HG03045 (cell line): ENCODE measurements around the gene TAPBPL.

Experiments used
- ATAC-seq: cut with Tn5 transposase; IDR thresholded peaks from one replicate; pipeline ENCODE4 v1.9.1; 2021; ENCODE audit warnings: mild to moderate bottlenecking, moderate library complexity; ENCODE audit not compliant: unreplicated experiment

The TAPBPL gene

DNA sequence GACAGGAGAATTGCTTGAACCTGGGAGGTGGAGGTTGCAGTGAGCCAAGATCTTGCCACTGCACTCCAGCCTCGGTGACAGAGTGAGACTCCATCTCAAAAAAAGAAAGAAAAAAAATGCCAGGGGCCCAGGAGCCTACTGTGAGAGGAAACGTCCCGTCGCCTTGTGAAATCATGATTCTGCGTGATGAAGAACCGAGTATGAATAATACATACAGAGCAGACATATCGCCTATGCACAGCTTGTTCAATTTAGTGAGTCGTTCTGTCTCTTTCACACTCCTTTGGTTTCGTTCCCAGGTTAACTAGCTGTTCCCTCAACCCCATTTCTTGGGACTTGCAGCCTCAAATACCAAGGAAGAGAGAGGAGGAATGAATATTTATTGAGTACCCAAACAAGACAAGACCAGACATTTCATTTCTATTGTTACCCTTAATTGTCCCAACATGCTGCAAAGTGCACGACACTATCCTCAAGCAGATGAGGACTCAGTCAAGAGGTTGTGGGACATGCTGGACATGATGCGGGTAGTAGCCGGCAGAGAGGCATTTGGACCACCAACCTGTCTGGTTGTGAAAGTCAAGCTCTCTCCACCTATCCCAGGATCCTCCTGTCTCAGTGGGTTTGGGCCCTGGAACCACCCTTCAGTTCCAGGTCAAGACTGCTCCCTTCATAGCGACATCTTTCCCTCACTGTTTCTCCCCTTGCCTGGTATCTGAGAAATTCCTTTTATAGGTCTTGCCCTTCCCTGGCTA, 15.7 kb upstream of the TAPBPL start:
- ATAC-seq: no peak

DNA sequence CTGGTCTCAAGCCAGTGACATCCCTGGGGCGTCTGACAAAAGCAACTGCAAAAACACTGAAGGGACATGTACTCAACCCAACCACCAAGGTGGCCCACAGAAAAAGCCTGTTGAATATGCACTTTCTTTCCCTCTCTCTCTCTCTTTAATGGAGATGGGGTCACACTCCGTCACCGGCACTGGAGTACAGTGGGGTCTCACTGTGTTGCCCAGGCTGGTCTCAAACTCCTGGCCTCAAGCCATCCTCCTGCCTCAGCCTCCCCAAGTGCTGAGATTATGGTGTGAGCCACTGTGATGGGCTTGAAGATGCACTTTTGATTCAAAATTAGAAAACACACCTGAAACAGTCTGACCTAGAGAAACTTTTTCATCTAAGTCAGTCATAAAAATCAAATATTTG, 14.3 kb upstream of the TAPBPL start:
- ATAC-seq: no peak

DNA sequence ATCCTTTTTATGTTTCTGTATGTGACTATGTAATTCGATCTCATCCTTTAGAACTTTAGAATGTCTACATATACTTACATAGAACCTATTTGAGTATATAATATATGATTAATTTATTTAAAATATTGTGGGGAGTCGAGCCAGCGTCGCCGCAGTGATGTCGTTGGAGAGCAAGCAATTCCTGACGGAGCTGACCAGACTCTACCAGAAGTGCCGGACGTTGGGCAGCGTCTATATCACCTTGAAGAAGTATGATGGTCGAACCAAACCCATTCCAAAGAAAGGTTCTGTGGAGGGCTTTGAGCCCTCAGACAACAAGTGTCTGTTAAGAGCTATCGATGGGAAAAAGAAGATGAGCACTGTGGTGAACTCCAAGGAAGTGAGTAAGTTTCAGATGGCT, 13.5 kb upstream of the TAPBPL start:
- ATAC-seq: no peak

DNA sequence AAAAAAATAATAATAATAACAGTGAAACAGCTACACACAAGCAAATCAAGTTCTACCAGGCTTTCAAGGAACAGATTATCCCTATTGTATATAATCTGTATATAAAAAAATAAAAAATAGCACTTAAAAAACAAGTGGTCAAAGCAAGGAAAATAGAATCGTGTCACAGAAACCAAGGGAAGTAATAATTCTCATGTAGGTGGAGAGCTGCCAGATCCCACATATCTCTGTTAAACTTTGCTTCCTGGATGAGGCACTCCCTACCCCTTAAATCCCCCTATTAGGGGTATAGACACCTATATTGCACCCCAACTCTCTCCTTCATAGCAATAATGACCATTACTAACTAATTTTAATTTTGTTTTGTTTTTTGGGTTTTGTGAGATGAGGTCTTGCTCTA, 11.5 kb upstream of the TAPBPL start:
- ATAC-seq: no peak

DNA sequence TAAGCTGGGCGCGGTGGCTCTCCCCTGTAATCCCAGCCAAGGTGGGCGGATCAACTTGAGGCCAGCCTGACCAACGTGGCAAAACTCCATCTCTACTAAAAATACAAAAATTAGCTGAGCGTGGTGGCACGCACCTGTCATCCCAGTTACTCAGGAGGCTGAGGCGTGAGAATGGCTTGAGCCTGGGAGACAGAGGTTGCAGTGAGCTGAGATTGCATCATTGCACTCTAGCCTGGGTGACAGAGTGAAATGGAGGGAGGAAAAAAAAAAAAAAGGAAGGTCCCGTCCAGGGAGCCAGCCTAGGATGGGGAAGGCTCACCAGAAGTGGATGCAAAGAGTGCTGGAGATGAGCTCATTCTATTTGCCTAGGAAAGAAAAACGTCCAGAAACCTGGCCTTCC, 9.0 kb upstream of the TAPBPL start:
- ATAC-seq: no peak

DNA sequence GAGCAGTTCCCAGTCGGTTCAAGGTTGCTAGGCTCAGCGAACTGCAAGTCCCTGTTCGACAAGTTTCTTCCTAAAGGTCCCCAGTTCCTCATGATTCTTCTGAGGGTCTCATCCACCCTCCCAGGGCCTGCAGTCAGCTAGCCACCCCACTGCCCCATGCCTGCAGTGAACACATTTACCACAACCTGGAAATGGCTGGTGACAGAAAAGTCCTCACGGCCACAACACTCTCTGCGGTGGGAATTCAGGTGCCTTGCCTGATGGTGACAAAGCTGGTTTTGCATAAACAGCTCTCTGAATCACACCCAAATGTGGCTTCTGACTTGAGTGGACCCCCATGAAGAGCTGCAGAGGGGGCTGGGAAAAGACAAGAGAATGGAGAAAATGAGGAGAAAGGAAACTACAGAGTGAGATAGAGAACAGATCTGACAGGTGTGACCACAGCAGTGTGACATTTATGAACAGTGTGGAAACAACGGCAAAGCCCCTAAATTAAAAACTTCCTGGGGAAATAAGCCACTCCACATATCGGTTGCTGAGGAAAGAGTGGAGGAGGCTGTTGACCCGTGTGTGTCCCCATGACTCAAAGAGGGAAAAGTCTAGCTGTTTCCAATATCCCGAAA, 8.4 kb upstream of the TAPBPL start:
- no peak for ATAC-seq

DNA sequence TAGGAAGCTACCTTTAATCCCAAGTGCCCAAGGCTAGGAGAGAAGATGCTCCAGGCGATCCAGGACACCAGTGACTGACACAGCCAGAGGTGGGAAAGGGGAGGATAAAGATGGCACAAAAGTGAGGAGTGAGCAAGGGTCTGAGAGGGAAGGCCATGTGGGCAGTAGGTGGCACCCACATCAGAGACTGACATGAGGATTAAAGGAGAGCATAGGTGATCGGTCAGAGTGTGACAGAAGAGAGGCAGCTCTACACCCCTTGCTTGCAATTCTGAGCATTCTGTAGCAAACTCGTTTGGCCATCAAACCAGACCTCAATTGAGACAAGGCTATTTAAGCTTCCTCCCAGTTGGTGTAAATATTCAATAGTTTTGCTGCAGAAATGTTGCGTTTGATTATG, 7.8 kb upstream of the TAPBPL start:
- no peak for ATAC-seq

DNA sequence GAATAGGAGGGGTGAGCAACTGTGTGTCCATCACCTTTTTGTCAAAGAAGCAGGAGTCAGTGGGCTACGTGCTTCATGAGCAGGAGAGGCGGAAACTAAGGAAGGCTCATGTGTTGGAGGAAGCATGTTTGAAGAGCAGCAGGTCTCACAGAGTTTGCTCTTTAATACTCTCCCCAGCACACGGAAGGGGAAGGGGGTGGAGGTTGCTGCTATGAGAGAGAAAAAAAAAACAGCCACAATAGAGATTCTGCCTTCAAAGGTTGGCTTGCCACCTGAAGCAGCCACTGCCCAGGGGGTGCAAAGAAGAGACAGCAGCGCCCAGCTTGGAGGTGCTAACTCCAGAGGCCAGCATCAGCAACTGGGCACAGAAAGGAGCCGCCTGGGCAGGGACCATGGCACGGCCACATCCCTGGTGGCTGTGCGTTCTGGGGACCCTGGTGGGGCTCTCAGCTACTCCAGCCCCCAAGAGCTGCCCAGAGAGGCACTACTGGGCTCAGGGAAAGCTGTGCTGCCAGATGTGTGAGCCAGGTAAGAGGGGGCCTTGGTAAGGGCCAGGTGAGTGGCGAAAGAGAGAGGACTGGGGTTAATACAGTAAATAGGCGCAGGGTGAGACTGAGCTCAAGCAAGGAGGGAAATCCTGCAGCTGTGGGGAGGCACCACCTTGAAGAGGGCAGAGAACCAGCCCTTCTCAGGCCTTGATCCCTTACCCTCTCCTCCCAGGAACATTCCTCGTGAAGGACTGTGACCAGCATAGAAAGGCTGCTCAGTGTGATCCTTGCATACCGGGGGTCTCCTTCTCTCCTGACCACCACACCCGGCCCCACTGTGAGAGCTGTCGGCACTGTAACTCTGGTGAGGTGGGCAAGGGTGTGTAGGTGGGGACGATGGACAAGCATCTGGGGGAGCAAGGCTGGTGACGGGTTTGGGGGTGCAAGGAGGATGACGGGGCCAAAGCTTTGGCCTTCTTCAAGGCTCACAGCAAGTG, 6.8 kb upstream of the TAPBPL start, which contains the start of gene CD27:
Gene CD27 (plus strand): TSS at position 252 of the 985 bp plus-strand sequence. CDS start 141 bp downstream, at position 393.
- no peak for ATAC-seq

DNA sequence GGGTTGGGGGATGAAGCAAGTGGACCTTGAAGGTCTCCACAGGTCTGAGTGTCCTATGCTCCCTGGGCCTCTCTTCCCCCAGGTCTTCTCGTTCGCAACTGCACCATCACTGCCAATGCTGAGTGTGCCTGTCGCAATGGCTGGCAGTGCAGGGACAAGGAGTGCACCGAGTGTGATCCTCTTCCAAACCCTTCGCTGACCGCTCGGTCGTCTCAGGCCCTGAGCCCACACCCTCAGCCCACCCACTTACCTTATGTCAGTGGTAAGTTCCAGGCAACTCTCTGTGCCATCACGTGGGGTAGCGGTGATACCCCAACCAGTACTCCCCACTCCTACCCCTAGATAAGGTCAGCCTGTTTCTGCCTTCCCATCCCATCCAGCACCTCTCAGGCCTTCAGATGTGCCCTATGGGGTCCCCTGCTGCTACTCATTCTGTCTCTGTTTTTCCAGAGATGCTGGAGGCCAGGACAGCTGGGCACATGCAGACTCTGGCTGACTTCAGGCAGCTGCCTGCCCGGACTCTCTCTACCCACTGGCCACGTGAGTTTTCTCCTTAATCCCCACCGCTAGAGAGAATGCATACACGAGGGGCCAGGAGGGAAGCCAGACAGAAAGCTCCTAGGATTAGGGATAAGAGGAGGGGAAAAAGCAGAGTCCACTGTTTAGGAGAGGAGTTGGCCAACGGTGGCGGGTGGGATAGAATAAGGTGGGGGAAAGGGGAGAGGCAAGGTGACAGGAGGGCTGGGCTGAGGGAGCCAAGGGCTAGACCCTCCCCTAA, 1.6 kb upstream of the TAPBPL start:
- no peak for ATAC-seq

DNA sequence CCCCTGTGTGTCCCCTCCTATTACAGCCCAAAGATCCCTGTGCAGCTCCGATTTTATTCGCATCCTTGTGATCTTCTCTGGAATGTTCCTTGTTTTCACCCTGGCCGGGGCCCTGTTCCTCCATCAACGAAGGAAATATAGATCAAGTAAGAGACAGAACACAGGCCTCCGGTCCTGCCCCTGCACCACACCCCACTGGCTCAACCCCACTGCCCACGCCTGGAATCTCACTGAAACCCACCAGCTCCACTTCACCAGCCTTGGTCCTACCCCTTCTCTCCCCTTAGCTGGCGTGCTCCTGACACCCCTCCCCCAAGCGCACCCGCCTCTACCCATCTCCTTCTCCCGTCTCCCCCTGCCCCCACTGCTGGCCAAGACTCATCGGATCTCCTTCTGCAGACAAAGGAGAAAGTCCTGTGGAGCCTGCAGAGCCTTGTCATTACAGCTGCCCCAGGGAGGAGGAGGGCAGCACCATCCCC, 934 bp upstream of the TAPBPL start:
- no peak for ATAC-seq

DNA sequence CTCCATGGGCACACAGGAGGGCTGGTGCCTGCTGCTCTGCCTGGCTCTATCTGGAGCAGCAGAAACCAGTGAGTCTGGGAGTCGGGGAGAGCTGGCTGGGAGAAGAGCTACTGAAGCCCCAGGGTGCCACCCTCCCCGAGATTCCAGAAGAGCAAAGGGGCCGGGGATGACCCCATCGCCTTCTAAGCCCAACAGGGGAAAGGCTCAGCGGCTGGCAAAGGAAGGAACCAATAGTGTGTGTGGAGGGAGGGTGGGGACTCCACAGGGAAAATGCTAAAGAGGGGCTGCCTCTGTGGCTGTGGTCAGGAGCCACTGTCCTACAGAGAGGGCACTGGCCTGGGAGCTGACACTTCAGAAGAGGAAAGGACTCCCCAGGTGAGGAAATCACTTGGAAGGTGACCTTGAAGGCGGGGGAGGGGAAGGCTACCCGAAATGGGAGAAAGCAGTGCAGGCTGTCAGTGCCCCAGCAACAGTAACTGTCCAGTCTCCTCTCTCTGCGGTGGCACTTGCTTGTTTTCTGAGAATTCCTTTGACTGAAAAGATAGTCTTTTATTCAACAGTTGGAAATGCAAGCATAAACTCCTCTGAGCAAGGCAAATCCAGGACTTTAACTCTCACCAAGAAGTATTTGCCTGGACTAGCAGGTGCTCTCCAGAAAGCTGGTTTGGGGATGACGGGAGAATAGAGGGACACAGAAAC, 552 bp downstream of the TAPBPL start:
- ATAC-seq: no peak

DNA sequence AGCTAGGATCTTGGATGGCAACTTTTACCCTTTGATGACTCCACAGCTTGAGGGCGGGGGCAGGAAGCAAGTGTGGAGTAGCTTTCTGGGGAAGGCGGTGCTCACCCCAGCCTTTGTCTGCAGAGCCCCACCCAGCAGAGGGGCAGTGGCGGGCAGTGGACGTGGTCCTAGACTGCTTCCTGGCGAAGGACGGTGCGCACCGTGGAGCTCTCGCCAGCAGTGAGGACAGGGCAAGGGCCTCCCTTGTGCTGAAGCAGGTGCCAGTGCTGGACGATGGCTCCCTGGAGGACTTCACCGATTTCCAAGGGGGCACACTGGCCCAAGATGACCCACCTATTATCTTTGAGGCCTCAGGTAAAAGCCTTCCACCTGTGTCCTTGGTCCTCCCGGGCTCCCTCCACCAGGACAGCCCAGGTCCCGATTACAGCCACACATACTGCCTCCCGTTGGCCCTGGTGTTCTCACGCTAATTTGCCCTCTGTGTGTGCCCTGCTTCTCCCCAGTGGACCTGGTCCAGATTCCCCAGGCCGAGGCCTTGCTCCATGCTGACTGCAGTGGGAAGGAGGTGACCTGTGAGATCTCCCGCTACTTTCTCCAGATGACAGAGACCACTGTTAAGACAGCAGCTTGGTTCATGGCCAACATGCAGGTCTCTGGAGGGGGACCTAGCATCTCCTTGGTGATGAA, 1.2 kb downstream of the TAPBPL start:
- ATAC-seq: no peak

DNA sequence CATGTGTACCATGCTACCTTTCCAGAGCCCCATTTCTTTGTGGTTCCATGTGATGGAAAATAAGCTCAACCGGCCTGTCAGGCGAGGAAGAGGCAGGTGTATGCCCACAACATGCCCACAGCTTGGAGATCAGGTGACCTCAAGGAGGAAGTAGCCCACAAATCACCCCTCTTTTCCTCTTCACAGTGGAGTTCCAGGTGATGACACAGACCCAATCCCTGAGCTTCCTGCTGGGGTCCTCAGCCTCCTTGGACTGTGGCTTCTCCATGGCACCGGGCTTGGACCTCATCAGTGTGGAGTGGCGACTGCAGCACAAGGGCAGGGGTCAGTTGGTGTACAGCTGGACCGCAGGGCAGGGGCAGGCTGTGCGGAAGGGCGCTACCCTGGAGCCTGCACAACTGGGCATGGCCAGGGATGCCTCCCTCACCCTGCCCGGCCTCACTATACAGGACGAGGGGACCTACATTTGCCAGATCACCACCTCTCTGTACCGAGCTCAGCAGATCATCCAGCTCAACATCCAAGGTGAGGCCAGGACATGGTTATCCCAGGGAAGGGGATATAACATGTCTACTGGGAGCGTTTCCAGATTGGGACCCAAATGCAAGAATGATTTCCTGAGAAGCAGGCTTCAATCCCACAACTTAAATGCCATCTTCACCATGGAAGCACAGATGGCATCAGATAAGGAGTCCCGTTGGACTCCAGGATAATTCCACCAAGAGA, 5.5 kb downstream of the TAPBPL start:
- no peak for ATAC-seq

DNA sequence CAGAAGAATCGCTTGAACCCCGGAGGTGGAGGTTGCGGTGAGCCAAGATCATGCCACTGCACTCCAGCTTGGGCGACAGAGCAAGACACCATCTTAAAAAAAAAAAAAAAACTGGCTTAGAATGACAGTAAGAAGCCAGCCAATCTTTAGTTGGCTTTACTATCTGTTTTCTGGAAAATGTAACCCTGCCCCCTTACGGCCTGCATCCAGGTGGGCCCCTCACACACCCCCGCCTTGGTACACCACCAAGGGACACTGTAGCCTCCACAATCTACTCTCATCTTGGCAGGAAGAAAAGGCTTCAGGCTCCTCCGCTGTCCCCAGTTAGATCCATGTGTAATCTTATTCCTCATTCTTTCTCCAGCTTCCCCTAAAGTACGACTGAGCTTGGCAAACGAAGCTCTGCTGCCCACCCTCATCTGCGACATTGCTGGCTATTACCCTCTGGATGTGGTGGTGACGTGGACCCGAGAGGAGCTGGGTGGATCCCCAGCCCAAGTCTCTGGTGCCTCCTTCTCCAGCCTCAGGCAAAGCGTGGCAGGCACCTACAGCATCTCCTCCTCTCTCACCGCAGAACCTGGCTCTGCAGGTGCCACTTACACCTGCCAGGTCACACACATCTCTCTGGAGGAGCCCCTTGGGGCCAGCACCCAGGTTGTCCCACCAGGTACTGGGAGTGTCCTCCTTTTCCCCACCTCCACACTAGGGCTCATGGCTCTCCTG, 6.6 kb downstream of the TAPBPL start:
- ATAC-seq: no peak

DNA sequence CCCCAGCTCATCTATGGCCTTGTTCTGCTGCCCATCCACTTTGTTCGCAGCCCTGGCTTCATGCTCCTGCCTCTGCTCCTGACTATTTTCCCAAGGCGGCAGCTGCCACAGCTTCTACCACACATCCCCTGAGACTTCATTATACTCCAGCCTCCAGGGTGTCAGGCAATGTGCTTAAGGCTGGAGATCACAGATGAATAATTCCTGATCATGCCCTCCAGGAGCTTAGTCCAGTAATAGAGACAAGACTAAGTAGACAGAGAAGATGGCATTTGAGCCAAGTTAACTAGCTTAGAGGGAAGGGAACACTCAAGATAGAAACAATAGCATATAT, 7.1 kb downstream of the TAPBPL start:
- ATAC-seq: no peak

DNA sequence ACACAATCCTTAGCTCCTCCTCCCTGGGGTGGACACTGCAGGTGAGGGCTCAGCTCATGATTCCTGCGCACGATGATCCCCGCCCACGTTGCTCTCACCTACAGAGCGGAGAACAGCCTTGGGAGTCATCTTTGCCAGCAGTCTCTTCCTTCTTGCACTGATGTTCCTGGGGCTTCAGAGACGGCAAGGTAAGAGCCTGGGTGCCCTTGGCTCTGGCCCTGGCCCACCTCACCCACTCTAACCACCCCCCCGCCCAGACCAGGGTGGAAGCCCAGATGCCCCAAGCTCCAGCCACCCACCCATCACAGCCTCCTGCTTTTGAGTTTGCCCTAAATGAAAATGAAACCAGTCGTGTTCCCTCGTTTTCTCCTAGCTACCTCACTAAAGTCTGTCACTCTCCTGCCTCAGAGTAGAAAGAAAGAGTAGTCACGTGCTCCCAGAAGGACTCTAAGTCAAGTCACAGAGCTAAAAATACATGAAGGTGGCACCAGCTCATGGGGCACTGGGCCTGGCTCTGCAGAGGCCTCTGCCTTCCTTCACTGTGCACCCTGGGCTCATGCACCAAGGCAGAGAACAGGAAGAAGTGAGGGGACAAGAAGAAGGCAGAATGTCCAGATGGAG, 9.0 kb downstream of the TAPBPL start:
- ATAC-seq: no peak

DNA sequence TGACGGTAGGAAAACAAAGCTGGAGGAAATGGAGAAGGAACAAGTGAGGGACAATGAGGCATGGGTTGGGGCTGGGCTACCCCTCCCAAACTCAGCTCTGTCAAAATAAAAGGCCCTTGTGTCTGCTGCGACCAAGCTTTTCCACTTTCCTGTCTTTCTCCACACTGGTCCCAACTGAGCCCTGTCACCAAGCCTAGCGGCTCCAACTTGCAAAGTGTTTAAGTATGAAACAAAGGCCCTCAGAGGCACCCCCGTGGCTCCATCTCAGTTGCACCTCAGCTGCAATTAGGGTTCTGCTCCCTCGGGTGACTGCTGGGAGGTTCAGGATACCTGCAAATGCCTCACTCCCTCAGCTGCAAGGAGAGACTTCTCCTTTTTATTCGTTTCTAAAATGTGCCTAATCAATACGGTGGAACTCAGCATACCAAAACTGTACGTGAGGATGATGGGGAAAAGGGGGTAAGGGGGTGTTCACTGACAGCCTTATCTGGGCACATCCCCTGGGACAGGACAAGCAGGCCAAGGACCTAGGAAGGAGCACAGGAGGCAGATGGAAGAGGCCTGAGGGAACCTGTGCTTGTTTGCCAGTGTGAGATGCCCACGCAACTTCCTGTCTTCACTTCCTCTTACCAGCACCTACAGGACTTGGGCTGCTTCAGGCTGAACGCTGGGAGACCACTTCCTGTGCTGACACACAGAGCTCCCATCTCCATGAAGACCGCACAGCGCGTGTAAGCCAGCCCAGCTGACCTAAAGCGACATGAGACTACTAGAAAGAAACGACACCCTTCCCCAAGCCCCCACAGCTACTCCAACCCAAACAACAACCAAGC, 9.8 kb downstream of the TAPBPL start:
- peak; percentile 66 for ATAC-seq
